Measurements from ENCODE around the gene FUZ. TPM values are rescaled to one million over a fixed set of nuclear protein-coding genes. Genes with fewer than 3 reads are reported as not detected.

FUZ gene
- total and polyA plus RNA-seq, 2 experiments from 2014 or later: 19.5 to 20.4 TPM

DNA sequence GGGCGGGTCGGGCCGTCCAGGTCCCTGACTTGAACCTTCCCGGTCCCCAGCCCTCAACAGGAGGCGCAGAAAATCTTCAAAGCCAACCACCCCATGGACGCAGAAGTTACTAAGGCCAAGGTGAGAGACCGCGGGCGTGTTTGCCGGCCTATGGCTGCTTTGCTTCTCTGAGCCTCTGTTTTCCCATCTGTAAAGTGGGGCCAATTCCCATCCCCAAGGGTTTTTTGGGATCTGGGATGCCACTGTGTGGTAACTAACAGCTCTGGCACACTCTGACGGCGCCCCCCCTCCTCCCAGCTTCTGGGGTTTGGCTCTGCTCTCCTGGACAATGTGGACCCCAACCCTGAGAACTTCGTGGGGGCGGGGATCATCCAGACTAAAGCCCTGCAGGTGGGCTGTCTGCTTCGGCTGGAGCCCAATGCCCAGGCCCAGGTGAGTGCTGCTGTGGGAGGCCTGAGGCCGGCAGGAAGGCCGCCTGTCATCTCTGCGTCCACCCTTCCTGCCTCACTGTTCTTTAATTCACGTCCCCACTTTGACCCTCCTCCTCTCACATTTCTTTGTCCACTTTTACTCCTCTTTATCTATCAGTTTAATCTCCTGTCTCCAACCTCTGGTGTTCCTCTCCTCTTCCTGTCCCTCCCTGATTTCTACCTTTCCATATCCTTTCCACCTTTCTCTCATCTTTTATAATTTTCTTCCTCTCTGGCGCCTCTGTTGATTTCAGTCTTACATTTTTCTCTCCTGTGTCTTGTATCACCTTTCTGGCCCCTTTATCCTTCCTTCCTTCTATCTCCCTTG lies 7.1 kb downstream of the FUZ start:
- Histone ChIP-seq H3K36me3 (replicated peaks; ENCODE audit: insufficient read depth, low read depth) (no peaks in the 10 kb centered on the region), H3K4me3 (no peak overlapping the region), H3K79me2 (no peaks in the 10 kb centered on the region), H3K9me3 (ENCODE audit: low read depth) (no peaks in the 10 kb centered on the region), H4K20me1 (ENCODE audit: insufficient read depth, poor library complexity, severe bottlenecking) (no peaks in the 10 kb centered on the region), H3K4me2 (no peak overlapping the region), H3K27ac (no peak overlapping the region), H3K4me1 (ENCODE audit: insufficient read depth) (peaks cover 11% of the 10 kb centered on the region), H3K27me3 (no peaks in the 10 kb centered on the region), H2AFZ (no peak overlapping the region), H3K9me2 (replicated peaks; ENCODE audit: insufficient read depth) (no peaks in the 10 kb centered on the region)
- WGBS (ENCODE audit: low lambda C conversion rate, missing lambda C conversion rate): 93% methylated on average over 13 of the region's 20 CpGs
- TF ChIP-seq, protein P1, sequence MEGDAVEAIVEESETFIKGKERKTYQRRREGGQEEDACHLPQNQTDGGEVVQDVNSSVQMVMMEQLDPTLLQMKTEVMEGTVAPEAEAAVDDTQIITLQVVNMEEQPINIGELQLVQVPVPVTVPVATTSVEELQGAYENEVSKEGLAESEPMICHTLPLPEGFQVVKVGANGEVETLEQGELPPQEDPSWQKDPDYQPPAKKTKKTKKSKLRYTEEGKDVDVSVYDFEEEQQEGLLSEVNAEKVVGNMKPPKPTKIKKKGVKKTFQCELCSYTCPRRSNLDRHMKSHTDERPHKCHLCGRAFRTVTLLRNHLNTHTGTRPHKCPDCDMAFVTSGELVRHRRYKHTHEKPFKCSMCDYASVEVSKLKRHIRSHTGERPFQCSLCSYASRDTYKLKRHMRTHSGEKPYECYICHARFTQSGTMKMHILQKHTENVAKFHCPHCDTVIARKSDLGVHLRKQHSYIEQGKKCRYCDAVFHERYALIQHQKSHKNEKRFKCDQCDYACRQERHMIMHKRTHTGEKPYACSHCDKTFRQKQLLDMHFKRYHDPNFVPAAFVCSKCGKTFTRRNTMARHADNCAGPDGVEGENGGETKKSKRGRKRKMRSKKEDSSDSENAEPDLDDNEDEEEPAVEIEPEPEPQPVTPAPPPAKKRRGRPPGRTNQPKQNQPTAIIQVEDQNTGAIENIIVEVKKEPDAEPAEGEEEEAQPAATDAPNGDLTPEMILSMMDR (IDR thresholded peaks at IDR 0.05; ENCODE audit: poor library complexity): no peak
- no peak for TF ChIP-seq EZH2 (IDR thresholded peaks at IDR 0.05; ENCODE audit: borderline replicate concordance)
- no peak for TF ChIP-seq EZH2phosphoT487 (IDR thresholded peaks at IDR 0.05; ENCODE audit: low read depth, severe bottlenecking, unreplicated experiment)
- no peak for DNase-seq (ENCODE audit: low spot score)

DNA sequence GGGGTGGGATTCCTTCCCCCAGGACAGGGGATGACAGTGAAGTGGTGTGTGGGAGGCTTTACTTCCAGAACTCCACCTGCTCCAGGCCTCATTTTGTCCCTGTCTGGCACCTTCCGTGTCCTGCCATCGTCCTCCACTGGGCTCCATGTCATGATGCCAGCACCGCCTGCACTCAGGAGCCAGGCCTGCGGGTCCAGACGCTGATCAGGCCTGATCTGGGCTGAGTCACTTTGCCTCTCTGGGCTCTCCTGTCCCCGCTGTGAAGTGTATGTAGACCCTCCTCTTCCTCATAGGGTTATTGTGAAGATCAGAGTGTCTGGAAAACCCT lies 9.6 kb downstream of the FUZ start:
- H3K9me2 ChIP-seq (replicated peaks; ENCODE audit: insufficient read depth): no peaks in the 10 kb centered on the region
- H3K9me3 ChIP-seq (ENCODE audit: low read depth): no peaks in the 10 kb centered on the region
- H3K36me3 ChIP-seq (replicated peaks; ENCODE audit: insufficient read depth, low read depth): no peaks in the 10 kb centered on the region
- no peaks in the 10 kb centered on the region for H3K79me2 ChIP-seq
- no peaks in the 10 kb centered on the region for H3K4me1 ChIP-seq (ENCODE audit: insufficient read depth)
- H4K20me1 ChIP-seq (ENCODE audit: insufficient read depth, poor library complexity, severe bottlenecking): no peaks in the 10 kb centered on the region
- DNase-seq (ENCODE audit: low spot score): no peak
- H3K4me2 ChIP-seq: no peak overlapping the region
- H3K4me3 ChIP-seq: no peak overlapping the region
- WGBS (ENCODE audit: low lambda C conversion rate, missing lambda C conversion rate): 99% methylated on average over 6 of the region's 6 CpGs
- TF ChIP-seq, protein P1 (IDR thresholded peaks at IDR 0.05; ENCODE audit: poor library complexity): no peak
- TF ChIP-seq EZH2phosphoT487 (IDR thresholded peaks at IDR 0.05; ENCODE audit: low read depth, severe bottlenecking, unreplicated experiment) (no peak), EZH2 (IDR thresholded peaks at IDR 0.05; ENCODE audit: borderline replicate concordance) (no peak)
- H3K27me3 ChIP-seq: no peaks in the 10 kb centered on the region
- H3K27ac ChIP-seq: no peak overlapping the region
- no peak overlapping the region for H2AFZ ChIP-seq

DNA sequence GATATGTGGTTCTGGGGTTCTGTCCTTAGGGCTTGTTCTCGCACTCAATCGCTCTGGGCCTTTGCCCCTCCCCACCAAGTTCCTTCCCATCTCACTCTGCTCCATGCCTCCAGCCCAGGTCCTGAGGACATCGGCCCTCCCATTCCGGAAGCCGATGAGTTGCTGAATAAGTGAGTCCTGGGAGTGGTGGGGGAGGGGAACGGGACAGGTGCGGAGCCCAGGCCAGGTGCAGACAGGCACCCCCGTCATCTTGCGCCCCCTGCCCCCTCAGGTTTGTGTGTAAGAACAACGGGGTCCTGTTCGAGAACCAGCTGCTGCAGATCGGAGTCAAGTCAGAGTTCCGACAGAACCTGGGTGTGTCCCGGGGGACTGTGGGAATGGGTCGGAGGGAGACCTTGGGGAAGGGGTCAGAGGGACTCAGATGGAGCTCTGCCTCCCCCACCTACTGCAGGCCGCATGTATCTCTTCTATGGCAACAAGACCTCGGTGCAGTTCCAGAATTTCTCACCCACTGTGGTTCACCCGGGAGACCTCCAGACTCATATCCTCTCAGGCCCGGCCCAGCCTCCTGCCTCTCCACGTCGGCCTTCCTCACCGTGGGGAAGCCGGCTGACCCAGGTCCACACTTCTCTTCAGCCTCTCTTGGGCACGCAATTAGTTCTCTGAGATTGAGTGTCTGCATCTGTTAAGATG lies 10.1 kb downstream of the FUZ start:
- WGBS (ENCODE audit: low lambda C conversion rate, missing lambda C conversion rate): 96% methylated on average over 23 of the region's 24 CpGs

More for the DNA sequence above, 10.1 kb downstream of the FUZ start:
- TF ChIP-seq, protein P1 (IDR thresholded peaks at IDR 0.05; ENCODE audit: poor library complexity): no peak
- TF ChIP-seq EZH2 (IDR thresholded peaks at IDR 0.05; ENCODE audit: borderline replicate concordance) (no peak), EZH2phosphoT487 (IDR thresholded peaks at IDR 0.05; ENCODE audit: low read depth, severe bottlenecking, unreplicated experiment) (no peak)
- no peak overlapping the region for H3K4me2 ChIP-seq
- no peaks in the 10 kb centered on the region for H3K9me2 ChIP-seq (replicated peaks; ENCODE audit: insufficient read depth)
- H2AFZ ChIP-seq: no peak overlapping the region
- H3K9me3 ChIP-seq (ENCODE audit: low read depth): no peaks in the 10 kb centered on the region
- no peaks in the 10 kb centered on the region for H4K20me1 ChIP-seq (ENCODE audit: insufficient read depth, poor library complexity, severe bottlenecking)
- H3K27ac ChIP-seq: no peak overlapping the region
- no peaks in the 10 kb centered on the region for H3K4me1 ChIP-seq (ENCODE audit: insufficient read depth)
- H3K27me3 ChIP-seq: no peaks in the 10 kb centered on the region
- no peak overlapping the region for H3K4me3 ChIP-seq
- no peak for DNase-seq (ENCODE audit: low spot score)
- H3K36me3 ChIP-seq (replicated peaks; ENCODE audit: insufficient read depth, low read depth): no peaks in the 10 kb centered on the region
- H3K79me2 ChIP-seq: no peaks in the 10 kb centered on the region
